Measurements from ENCODE around the gene ARL15. TPM values are rescaled to one million over a fixed set of nuclear protein-coding genes. Genes with fewer than 3 reads are reported as not detected.

ARL15 gene
- total RNA-seq, 4 donors from 2014 or later = 36.2 to 338 (median 69.0) TPM

- H3K36me3 ChIP-seq = no peaks in the 10 kb centered on the region
- no peak for DNase-seq
- no peaks in the 10 kb centered on the region for H3K4me1 ChIP-seq
- intact Hi-C loops (cut with DNase I; ENCODE audit: low total_unique reads) = no loop called here
- TF ChIP-seq POLR2A (IDR thresholded peaks at IDR 0.05) (no peak), CTCF (IDR thresholded peaks at IDR 0.05) (no peak)
- no peaks in the 10 kb centered on the region for H3K27me3 ChIP-seq
- no peaks in the 10 kb centered on the region for H3K9me3 ChIP-seq
- H3K27ac ChIP-seq = no peak overlapping the region
- H3K4me3 ChIP-seq = no peak overlapping the region
Observed at GRCh38 chr5:54276048-54276447, 34.3 kb downstream of the ARL15 start.

- no peaks in the 10 kb centered on the region for H3K9me3 ChIP-seq
- no peaks in the 10 kb centered on the region for H3K27me3 ChIP-seq
- no peaks in the 10 kb centered on the region for H3K4me1 ChIP-seq
- TF ChIP-seq CTCF (IDR thresholded peaks at IDR 0.05) (no peak), POLR2A (IDR thresholded peaks at IDR 0.05) (no peak)
- H3K4me3 ChIP-seq = no peak overlapping the region
- intact Hi-C loops (cut with DNase I; ENCODE audit: low total_unique reads) = no loop called here
- H3K27ac ChIP-seq = no peak overlapping the region
- H3K36me3 ChIP-seq = no peaks in the 10 kb centered on the region
- DNase-seq = no peak
Observed at GRCh38 chr5:54275361-54275760, 35.0 kb downstream of the ARL15 start.

GRCh38 chr5:54274944-54275343 is 35.4 kb downstream of the ARL15 start:
- no peak for DNase-seq
- Histone ChIP-seq H3K27me3 (no peaks in the 10 kb centered on the region), H3K36me3 (no peaks in the 10 kb centered on the region), H3K4me1 (no peaks in the 10 kb centered on the region), H3K27ac (no peak overlapping the region), H3K9me3 (no peaks in the 10 kb centered on the region), H3K4me3 (no peak overlapping the region)
- TF ChIP-seq POLR2A (IDR thresholded peaks at IDR 0.05) (no peak), CTCF (IDR thresholded peaks at IDR 0.05) (no peak)
- intact Hi-C loops (cut with DNase I; ENCODE audit: low total_unique reads) = no loop called here

- TF ChIP-seq CTCF (IDR thresholded peaks at IDR 0.05) (no peak), POLR2A (IDR thresholded peaks at IDR 0.05) (no peak)
- Histone ChIP-seq H3K9me3 (no peaks in the 10 kb centered on the region), H3K4me1 (no peaks in the 10 kb centered on the region), H3K4me3 (no peak overlapping the region), H3K27me3 (no peaks in the 10 kb centered on the region), H3K27ac (no peak overlapping the region), H3K36me3 (no peaks in the 10 kb centered on the region)
- intact Hi-C loops (cut with DNase I; ENCODE audit: low total_unique reads) = no loop called here
- DNase-seq = no peak
Observed at GRCh38 chr5:54273715-54274114, 36.7 kb downstream of the ARL15 start.

- TF ChIP-seq CTCF (IDR thresholded peaks at IDR 0.05) (no peak), POLR2A (IDR thresholded peaks at IDR 0.05) (no peak)
- intact Hi-C loops (cut with DNase I; ENCODE audit: low total_unique reads) = no loop called here
- Histone ChIP-seq H3K4me1 (no peaks in the 10 kb centered on the region), H3K9me3 (no peaks in the 10 kb centered on the region), H3K4me3 (no peak overlapping the region), H3K27me3 (no peaks in the 10 kb centered on the region), H3K36me3 (no peaks in the 10 kb centered on the region), H3K27ac (no peak overlapping the region)
- no peak for DNase-seq
Observed at GRCh38 chr5:54272746-54273145, 37.6 kb downstream of the ARL15 start.
